Rectal smooth muscle tissue (tissue), 1 donor: ENCODE measurements around the gene FBRSL1.

Source experiments
- H3K27ac ChIP-seq: one replicate; pipeline ENCODE4 v1.7.0; 2013; ENCODE audit warnings: low read depth, low read length, inconsistent platforms
- H3K27me3 ChIP-seq: one replicate; pipeline ENCODE4 v1.7.0; 2013; ENCODE audit warnings: low read length; ENCODE audit not compliant: control insufficient read depth, insufficient read depth
- H3K36me3 ChIP-seq: one replicate; pipeline ENCODE4 v1.7.0; 2013; ENCODE audit warnings: low read length; ENCODE audit not compliant: control insufficient read depth, insufficient read depth
- H3K4me1 ChIP-seq: one replicate; pipeline ENCODE4 v1.7.0; 2013; ENCODE audit warnings: low read length; ENCODE audit not compliant: control insufficient read depth, insufficient read depth
- H3K4me3 ChIP-seq: one replicate; pipeline ENCODE4 v1.7.0; 2013; ENCODE audit warnings: low read length
- H3K9ac ChIP-seq: one replicate; pipeline ENCODE4 v1.7.0; 2013; ENCODE audit warnings: low read length

Gene FBRSL1

DNA sequence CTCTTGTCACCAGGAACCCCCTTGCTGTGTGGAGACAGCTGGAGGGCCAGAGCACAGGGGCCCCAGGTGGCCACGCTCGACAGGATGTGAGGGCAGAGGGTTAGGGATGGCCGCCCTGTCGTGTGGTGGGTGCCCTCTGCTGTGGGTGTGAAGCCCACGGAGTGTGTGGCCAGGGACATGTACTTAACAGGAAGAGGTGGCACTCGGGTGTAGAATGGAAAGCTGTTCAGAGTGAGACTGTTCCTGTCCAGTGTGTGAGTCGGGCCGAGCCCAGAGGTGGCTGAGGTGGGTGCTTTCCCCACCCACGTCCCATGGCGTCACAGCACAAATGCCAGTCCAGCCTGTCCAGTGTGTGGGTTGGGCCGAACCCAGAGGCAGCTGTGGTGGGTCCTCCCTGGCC, 47.1 kb downstream of the FBRSL1 start:
- no peak overlapping the region for H3K9ac ChIP-seq
- H3K36me3 ChIP-seq, result peaks cover 3% of the 10 kb centered on the region
- H3K27ac ChIP-seq, result no peak overlapping the region
- H3K4me1 ChIP-seq, result no peaks in the 10 kb centered on the region
- no peak overlapping the region for H3K4me3 ChIP-seq
- H3K27me3 ChIP-seq, result no peaks in the 10 kb centered on the region

DNA sequence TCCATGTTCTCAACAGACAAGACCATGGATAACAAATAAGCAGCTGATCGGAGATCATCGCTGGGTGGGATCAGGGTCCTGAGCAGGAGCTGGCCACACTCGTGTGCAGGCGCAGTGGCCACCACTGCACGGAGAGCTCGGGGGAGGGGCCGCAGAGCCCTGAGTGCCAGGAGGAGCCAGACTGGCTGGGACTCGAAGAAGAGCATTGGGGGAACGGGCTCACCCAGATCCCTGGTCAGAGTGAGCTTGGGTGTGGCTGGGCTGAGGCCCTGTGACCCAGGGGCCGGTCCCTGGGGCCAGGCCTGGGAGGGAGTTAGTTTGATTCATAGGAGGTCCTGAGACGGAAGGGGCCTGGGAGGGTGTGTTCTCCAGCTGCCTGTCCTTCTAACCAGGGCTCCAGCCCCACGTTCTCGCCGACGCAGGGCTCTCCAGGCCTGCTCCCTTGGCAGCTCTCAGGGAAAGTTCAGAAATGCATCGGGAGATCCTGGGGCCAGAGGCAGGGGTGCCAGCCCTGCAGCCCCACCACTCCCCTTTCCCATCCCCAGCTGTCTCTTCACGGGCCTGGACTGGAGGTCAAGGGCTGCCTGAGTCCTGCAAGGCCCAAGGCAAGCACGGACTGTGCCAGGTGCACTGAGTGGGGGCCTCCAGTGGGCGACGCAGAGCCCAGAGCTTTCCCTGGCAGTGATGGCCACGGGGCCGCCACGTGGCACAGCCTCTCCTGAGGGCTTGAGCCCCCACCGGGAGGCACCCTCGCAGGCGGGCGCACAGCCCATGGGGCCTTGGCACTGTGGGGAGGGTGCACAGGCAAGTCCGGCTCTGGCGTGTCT, 48.1 kb downstream of the FBRSL1 start:
- peaks cover 3% of the 10 kb centered on the region for H3K36me3 ChIP-seq
- H3K27me3 ChIP-seq, result no peaks in the 10 kb centered on the region
- no peak overlapping the region for H3K4me3 ChIP-seq
- H3K27ac ChIP-seq, result no peak overlapping the region
- no peaks in the 10 kb centered on the region for H3K4me1 ChIP-seq
- H3K9ac ChIP-seq, result no peak overlapping the region

DNA sequence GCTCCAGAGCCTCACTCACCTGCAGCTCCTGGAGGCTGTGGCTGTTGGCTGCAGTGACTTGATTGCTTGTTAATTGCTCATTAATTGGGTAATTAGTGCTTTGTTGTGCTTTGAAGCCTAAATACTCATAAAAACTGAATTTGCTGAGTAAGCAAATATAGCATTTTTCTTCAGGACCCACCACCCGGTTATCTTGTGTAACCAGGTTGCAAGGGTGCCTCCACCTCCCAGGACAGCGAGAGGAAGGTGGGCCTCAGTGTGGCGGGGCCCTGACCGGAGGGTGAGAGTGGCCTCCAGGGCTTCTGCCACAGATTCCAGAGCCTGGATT, 48.7 kb downstream of the FBRSL1 start:
- H3K36me3 ChIP-seq, result peaks cover 3% of the 10 kb centered on the region
- H3K4me3 ChIP-seq, result no peak overlapping the region
- H3K4me1 ChIP-seq, result no peaks in the 10 kb centered on the region
- no peak overlapping the region for H3K9ac ChIP-seq
- H3K27me3 ChIP-seq, result no peaks in the 10 kb centered on the region
- H3K27ac ChIP-seq, result no peak overlapping the region

DNA sequence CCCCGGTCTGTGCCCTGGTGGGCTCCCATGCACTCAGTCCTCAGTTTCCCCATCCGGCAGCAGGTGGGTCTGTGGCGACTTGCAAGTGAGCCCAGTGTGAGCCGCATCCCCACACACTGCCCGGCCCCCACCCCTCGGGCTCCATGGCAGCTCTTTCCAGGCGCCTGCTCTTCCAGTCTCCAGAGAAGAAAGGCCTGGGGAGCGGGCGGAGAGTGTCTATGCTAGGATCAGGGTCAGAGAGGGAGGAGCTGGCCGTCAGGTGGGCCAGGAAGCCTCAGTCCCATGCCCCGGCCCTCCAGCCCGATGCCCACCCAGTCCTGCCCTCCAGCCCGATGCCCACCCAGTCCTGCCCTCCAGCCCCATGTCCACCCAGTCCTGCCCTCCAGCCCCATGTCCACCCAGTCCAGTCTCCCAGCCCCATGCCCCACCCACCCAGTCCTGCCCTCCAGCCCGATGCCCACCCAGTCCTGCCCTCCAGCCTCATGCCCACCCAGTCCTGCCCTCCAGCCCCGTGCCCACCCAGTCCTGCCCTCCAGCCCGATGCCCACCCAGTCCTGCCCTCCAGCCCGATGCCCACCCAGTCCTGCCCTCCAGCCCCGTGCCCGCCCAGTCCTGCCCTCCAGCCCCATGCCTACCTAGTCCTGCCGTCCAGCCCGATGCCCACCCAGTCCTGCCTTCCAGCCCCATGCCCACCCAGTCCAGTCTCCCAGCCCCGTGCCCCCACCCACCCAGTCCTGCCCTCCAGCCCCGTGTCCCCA, 49.2 kb downstream of the FBRSL1 start:
- H3K36me3 ChIP-seq, result peaks cover under 1% of the 10 kb centered on the region
- no peaks in the 10 kb centered on the region for H3K27me3 ChIP-seq
- H3K27ac ChIP-seq, result no peak overlapping the region
- H3K4me1 ChIP-seq, result no peaks in the 10 kb centered on the region
- no peak overlapping the region for H3K9ac ChIP-seq
- no peak overlapping the region for H3K4me3 ChIP-seq

DNA sequence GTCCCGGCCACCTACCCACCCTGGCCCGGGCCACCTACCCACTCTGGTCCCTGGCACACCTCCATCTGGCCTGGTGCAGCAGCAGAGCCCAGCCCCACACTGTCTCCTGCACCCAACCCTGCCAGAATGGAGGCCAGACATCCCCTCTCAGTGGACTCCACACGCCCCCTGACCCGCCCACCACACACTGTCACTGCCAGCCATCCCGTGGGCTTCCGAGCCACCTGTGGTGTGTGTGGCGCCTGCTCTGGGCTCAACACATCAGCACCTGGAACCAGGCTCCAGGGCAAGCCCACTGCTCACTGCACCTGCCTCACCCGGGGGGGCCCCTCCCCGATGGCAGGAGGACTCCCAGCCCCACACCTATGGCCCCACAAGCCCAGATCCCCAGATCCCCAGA, 50.5 kb downstream of the FBRSL1 start:
- Histone ChIP-seq H3K27me3 (no peaks in the 10 kb centered on the region), H3K36me3 (no peaks in the 10 kb centered on the region), H3K27ac (no peak overlapping the region), H3K4me1 (no peaks in the 10 kb centered on the region), H3K9ac (no peak overlapping the region), H3K4me3 (no peak overlapping the region)

DNA sequence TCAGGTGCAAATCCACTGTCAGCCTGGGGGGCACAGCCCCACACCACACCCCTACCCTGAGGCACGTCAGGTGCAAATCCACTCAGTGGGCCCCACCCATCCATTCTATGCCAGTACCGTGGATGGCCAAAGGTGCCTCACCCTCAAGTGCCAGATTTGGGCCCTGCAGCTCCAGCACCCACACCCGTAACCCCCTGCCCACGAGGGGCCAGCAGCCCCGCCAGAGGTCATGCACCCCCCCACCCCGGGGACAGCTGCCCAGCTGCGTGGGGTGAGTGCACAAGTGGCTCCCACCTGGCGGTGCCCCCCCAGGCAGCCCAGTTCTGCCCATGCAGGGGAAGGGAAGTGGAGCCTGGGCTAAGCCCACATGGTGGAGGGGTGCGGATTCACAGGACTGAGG, 51.2 kb downstream of the FBRSL1 start:
- Histone ChIP-seq H3K4me3 (no peak overlapping the region), H3K36me3 (no peaks in the 10 kb centered on the region), H3K9ac (no peak overlapping the region), H3K4me1 (no peaks in the 10 kb centered on the region), H3K27ac (no peak overlapping the region), H3K27me3 (no peaks in the 10 kb centered on the region)

DNA sequence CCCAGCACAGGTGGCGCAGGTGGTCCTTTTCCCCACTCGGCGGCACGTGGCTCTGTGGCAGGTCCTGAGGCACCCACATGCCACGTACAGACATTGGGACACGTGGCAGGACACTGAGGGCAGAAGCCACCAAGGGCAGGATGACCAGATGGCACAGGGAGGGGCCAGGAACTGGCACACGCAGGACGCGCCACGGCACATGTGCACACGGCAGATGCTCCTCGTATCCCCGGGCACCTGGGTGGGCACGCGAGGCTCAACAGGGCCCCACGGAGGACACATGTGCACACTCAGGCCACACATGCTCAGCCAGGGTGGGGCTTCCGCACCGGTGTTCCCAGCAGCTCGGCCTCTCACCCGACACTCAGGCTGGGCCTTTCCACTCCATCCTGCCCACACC, 52.0 kb downstream of the FBRSL1 start:
- Histone ChIP-seq H3K27ac (no peak overlapping the region), H3K4me3 (no peak overlapping the region), H3K36me3 (no peaks in the 10 kb centered on the region), H3K27me3 (no peaks in the 10 kb centered on the region), H3K4me1 (no peaks in the 10 kb centered on the region), H3K9ac (no peak overlapping the region)

DNA sequence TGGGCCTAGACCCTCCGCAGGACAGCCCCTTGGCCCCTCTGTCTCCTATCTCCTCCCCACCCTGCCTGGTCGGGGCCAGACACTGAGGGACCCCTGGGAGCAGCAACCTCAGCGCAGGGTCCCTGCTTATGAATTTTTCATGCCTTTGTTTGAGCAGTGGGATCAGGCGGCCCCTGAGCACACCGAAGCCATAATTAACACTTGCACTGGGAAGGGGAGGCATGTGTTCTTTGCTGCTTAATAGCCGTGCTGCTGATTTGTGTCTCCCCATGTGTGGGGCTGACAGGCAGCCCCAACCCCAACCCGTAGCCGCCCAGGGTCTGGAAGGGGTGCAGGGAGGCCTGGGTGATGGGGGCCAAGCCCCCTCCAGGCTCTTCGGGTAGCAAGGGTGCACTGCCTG, 52.7 kb downstream of the FBRSL1 start:
- Histone ChIP-seq H3K4me1 (no peaks in the 10 kb centered on the region), H3K27ac (no peak overlapping the region), H3K9ac (no peak overlapping the region), H3K27me3 (no peaks in the 10 kb centered on the region), H3K4me3 (no peak overlapping the region), H3K36me3 (no peaks in the 10 kb centered on the region)

DNA sequence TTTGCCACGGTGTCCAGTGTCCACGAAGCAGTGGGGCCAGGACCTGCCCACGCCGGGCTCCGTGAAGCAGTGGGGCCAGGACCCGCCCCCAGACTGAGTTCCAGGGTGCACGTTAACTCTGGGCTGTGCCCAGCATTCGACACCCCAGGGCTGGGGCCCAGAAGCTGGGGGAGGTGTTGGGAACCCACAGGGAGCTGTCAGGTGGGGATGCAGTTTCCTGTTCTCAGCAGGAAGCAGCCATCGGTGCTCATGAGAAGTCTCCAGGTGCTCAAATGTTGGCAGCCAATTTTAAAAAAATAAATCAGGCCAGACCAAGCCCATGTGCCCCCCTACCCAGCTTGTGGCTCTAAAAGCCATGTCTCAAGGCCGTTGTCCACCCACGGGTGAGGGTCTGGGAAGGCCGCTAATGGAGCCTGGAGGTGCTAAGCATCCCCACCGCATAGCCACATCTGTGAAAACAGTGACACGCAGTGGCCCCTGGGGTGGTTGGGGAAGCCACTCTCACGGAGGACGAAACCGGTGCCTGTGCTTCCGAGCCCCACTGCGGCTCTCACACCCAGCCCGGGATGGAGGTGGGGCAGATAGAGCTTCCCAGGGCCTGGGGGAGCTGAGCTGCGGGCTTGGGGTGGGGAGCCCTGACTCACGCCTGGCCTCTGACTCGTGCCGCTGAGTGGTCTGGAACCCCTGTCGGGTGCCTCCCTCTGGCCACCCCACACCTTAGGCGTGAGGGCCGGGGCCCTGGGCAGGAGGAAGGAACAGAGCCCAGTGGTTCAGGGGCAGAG, 53.5 kb downstream of the FBRSL1 start:
- H3K4me3 ChIP-seq, result no peak overlapping the region
- no peaks in the 10 kb centered on the region for H3K36me3 ChIP-seq
- no peak overlapping the region for H3K27ac ChIP-seq
- no peaks in the 10 kb centered on the region for H3K4me1 ChIP-seq
- no peak overlapping the region for H3K9ac ChIP-seq
- no peaks in the 10 kb centered on the region for H3K27me3 ChIP-seq

DNA sequence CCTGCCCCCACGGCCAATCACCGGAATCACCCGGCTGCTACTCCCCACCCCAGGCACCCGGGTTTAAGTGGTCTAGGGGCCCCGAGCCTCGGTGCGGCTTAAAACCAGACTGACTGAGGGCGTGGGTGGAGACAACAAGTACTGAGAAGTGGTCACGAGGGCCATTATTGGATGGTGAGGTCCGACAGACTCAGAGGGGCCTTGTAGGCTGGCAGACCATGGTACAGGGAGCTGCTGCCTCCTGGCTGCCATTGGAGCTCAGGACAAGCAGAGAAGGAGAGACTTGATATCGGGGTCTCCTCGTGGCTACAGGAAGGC, 54.1 kb downstream of the FBRSL1 start:
- no peaks in the 10 kb centered on the region for H3K27me3 ChIP-seq
- no peak overlapping the region for H3K4me3 ChIP-seq
- H3K4me1 ChIP-seq, result no peaks in the 10 kb centered on the region
- no peak overlapping the region for H3K9ac ChIP-seq
- no peaks in the 10 kb centered on the region for H3K36me3 ChIP-seq
- no peak overlapping the region for H3K27ac ChIP-seq

DNA sequence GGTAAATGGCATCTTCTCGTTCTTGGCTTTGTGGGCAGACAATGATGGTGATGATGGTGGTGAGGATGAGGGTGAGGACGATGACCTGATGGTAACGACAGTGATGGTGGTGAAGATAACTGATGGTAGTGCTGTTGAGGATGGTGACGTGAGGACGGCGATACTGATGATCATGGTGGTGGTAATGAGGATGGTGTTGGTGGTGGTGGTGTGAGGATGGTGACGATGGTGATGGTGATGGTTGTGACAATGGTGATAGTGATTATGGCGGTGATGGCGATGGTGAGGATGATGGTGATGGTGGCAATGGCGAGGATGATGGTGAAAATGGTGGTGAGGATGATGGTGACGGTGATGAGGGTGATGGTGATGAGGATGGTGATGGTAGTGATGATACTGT, 54.5 kb downstream of the FBRSL1 start:
- H3K27ac ChIP-seq, result no peak overlapping the region
- no peak overlapping the region for H3K4me3 ChIP-seq
- no peaks in the 10 kb centered on the region for H3K4me1 ChIP-seq
- no peak overlapping the region for H3K9ac ChIP-seq
- H3K36me3 ChIP-seq, result no peaks in the 10 kb centered on the region
- no peaks in the 10 kb centered on the region for H3K27me3 ChIP-seq

DNA sequence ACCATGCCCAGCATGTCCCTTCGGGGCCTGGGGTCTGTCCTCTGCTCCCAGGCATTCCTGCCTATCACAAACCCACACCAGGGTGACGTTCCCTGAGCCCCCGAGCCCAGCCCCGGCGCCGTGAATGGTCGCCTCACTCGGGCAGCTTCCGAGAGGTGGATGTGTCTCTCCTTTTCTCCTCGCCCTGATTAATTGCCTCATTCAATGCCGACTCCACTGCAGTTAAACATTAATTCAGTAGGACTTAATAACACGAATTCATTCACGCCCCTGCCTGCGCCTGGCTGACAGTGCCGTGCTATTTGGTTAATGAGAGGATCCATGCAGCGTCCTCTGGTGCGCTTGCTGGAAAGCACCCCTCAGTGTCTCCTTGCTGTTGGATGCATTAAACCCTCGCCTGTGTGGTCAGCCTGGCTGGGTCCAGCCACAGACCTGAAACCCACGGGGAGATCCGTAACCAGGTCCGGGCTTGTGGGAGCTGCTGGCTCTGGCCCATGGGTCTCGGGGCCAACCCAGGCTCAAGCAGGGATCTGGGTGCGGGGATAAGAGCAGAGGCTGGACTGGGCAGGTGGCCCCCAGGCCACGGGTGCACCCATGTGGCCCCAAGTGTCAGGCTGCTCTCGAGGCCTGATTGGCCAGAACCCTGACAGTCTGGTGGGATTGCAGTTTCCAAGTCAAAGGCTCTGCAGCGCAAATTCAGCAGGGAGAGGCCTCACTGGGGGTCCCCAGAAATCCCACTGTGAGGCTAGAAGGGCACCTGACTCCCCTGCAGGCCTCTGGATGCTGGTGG, 55.4 kb downstream of the FBRSL1 start:
- H3K27me3 ChIP-seq, result no peaks in the 10 kb centered on the region
- no peaks in the 10 kb centered on the region for H3K36me3 ChIP-seq
- no peak overlapping the region for H3K4me3 ChIP-seq
- no peak overlapping the region for H3K27ac ChIP-seq
- H3K4me1 ChIP-seq, result no peaks in the 10 kb centered on the region
- no peak overlapping the region for H3K9ac ChIP-seq
